Colonic mucosa (tissue), 4 donors: ENCODE data around the gene RNASEH2B. TPM values are rescaled to one million over a fixed set of nuclear protein-coding genes. Genes with fewer than 3 reads are reported as not detected.
A peak's percentile ranks its signal among the peaks of the same experiment; 100 is the strongest.

Experiments
- DNase-seq: peaks from one replicate; pipeline ENCODE4 v3.0.0-alpha.2; 2020
- H3K27ac ChIP-seq: fragments of 200-600 bp; one replicate; pipeline ENCODE4 v1.8.0; 2021
- H3K27me3 ChIP-seq: fragments of 200-600 bp; one replicate; pipeline ENCODE4 v1.8.0; 2021
- H3K36me3 ChIP-seq: fragments of 200-600 bp; one replicate; pipeline ENCODE4 v1.8.0; 2021
- H3K4me1 ChIP-seq: fragments of 200-600 bp; one replicate; pipeline ENCODE4 v1.8.0; 2021; ENCODE audit warnings: mild to moderate bottlenecking
- H3K4me3 ChIP-seq: fragments of 200-600 bp; one replicate; pipeline ENCODE4 v1.8.0; 2021
- H3K9ac ChIP-seq, 2 donors: one replicate each; pipeline ENCODE4 v1.7.0; 2013; ENCODE audit warnings: control low read depth in 2 of 2, low read depth in 2 of 2, low read length in 2 of 2
- H3K9me3 ChIP-seq: fragments of 200-600 bp; one replicate; pipeline ENCODE4 v1.8.0; 2021
- intact Hi-C: fragments of 100-400 bp; cut with DNase I; formaldehyde crosslinking; loops from one replicate; pipeline ENCODE4 v1.14.1; 2022
- total RNA-seq, 2 donors: library from RNA; stranded (reverse); fragmentation: NEBNext Ultra II Directional in 1 of 2; extraction: Animal tissue kit (Norgen Biotek cat#: 25700) in 1 of 2; gene quantifications; one replicate each; pipeline ENCODE4 v1.2.1, GENCODE V29; 2021
- TF ChIP-seq, protein P1 (sequence below): fragments of 200-600 bp; IDR thresholded peaks from one replicate; pipeline ENCODE4 v1.8.0; 2022; ENCODE audit warnings: antibody characterized with exemption, mild to moderate bottlenecking
- donor health status: healthy.
- donor health status: DM: no; HTN: no; CAD: no.
- donor health status: DM: no; HTN: no; CAD: no.

The RNASEH2B gene
- total RNA-seq, 2 donors from 2014 or later, result 22.1 to 30.1 TPM

DNA sequence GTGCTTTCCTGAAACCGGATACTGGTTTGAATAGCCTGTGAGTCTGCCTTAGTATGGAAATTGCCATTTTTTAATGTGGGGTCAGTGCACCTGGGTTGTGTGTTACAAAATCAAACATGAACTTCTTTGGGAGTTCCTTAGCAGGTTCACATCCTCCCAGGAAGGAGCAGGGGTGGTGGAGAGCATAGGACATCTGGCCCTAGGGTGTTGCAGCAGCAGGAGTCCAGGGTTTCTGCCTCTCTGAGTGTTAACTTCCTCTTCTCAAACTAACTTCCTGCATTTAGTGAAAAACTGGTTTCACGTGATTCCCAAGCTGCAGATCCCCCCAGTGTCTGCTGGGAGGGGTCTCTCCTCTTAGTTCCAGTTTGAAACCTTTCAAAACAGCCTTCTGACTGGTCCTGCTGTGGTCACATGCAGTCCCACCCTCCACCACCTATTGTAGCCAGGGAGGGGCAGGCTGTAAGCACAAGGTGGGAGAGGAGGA is 7.2 kb downstream of the RNASEH2B start:
- Histone ChIP-seq H3K4me1 (no peaks in the 10 kb centered on the region), H3K9me3 (no peaks in the 10 kb centered on the region), H3K9ac (no peak overlapping the region), H3K4me3 (no peak overlapping the region), H3K36me3 (no peaks in the 10 kb centered on the region), H3K27me3 (no peaks in the 10 kb centered on the region), H3K27ac (peak overlapping the region; percentile 49)
- TF ChIP-seq, protein P1, sequence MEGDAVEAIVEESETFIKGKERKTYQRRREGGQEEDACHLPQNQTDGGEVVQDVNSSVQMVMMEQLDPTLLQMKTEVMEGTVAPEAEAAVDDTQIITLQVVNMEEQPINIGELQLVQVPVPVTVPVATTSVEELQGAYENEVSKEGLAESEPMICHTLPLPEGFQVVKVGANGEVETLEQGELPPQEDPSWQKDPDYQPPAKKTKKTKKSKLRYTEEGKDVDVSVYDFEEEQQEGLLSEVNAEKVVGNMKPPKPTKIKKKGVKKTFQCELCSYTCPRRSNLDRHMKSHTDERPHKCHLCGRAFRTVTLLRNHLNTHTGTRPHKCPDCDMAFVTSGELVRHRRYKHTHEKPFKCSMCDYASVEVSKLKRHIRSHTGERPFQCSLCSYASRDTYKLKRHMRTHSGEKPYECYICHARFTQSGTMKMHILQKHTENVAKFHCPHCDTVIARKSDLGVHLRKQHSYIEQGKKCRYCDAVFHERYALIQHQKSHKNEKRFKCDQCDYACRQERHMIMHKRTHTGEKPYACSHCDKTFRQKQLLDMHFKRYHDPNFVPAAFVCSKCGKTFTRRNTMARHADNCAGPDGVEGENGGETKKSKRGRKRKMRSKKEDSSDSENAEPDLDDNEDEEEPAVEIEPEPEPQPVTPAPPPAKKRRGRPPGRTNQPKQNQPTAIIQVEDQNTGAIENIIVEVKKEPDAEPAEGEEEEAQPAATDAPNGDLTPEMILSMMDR, result no peak
- DNase-seq, result peak; percentile 28
- intact Hi-C loops, result loop anchor here (10.0 kb wide), 1 partner anchor 112 kb away; no protein-coding TSS in a partner anchor

DNA sequence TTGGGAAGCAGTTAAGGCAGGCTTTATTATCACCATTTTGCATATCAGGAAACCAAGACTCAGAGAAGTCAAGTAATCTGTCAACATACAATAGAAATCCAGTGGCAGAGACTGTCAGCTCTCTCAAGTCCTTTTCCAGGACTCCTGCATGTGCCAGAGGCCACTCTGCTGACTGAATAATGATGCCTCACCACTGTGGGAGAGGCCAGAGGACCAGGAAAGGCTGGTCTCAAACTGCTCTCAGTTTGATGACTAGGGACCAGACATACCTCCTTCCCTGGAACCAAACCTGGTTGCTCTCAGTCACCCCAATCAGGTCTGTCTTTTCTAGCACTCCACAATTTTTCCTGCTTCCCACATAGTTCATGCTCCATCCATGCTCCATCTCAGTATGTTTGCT is 8.0 kb downstream of the RNASEH2B start:
- Histone ChIP-seq H3K9me3 (no peaks in the 10 kb centered on the region), H3K27ac (no peak overlapping the region), H3K4me3 (no peak overlapping the region), H3K9ac (no peak overlapping the region), H3K36me3 (no peaks in the 10 kb centered on the region), H3K4me1 (no peaks in the 10 kb centered on the region), H3K27me3 (no peaks in the 10 kb centered on the region)
- TF ChIP-seq, protein P1, result no peak
- no peak for DNase-seq
- intact Hi-C loops, result loop anchor here (10.0 kb wide), 1 partner anchor 113 kb away; no protein-coding TSS in a partner anchor

- TF ChIP-seq, protein P1, result no peak
- no peaks in the 10 kb centered on the region for H3K27me3 ChIP-seq
- H3K4me3 ChIP-seq, result no peak overlapping the region
- no peaks in the 10 kb centered on the region for H3K36me3 ChIP-seq
- H3K9me3 ChIP-seq, result no peaks in the 10 kb centered on the region
- no peaks in the 10 kb centered on the region for H3K4me1 ChIP-seq
- no peak overlapping the region for H3K27ac ChIP-seq
- no peak overlapping the region for H3K9ac ChIP-seq
- DNase-seq, result no peak
- intact Hi-C loops, result loop anchor here (10.0 kb wide), 1 partner anchor 114 kb away; no protein-coding TSS in a partner anchor
Measured at GRCh38 chr13:50918567-50918966, 9.0 kb downstream of the RNASEH2B start.

DNA sequence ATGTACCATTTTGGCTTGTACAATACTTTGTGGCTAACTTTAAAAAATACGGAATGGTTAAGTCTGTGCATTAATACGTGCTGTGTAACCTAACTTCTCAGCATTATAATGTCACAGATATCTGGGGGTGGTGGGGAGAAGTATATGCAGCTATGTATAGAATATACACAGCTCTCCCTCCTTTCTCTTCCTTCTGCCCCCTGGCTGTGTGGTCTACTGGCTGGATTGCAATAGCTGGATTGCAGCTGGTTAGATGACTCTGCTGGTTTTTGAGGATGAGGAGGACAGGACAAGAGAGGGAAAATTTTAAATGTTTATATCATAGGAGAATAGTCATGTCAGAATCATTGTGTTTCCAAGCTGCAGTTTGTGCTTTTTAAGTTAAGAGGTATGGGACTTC is 9.7 kb downstream of the RNASEH2B start:
- Histone ChIP-seq H3K36me3 (no peaks in the 10 kb centered on the region), H3K27me3 (no peaks in the 10 kb centered on the region), H3K9ac (no peak overlapping the region), H3K4me1 (no peaks in the 10 kb centered on the region), H3K4me3 (no peak overlapping the region), H3K27ac (no peak overlapping the region), H3K9me3 (no peaks in the 10 kb centered on the region)
- TF ChIP-seq, protein P1, result no peak
- intact Hi-C loops, result loop anchor here (10.0 kb wide), 1 partner anchor 114 kb away; no protein-coding TSS in a partner anchor
- no peak for DNase-seq

GRCh38 chr13:50921706-50922105 is 12.1 kb downstream of the RNASEH2B start:
- Histone ChIP-seq H3K27ac (no peak overlapping the region), H3K9ac (no peak overlapping the region), H3K9me3 (no peaks in the 10 kb centered on the region), H3K36me3 (no peaks in the 10 kb centered on the region), H3K4me1 (no peaks in the 10 kb centered on the region), H3K27me3 (no peaks in the 10 kb centered on the region), H3K4me3 (no peak overlapping the region)
- no peak for DNase-seq
- intact Hi-C loops, result no loop called here
- TF ChIP-seq, protein P1, result no peak
